Right lobe of liver (tissue), 6 donors: ENCODE measurements around the gene MPDZ. TPM values are rescaled to one million over a fixed set of nuclear protein-coding genes. Genes with fewer than 3 reads are reported as not detected.

Experiments used
- ATAC-seq, 4 donors: fragments of 200-7000 bp; cut with Tn5 transposase; one replicate each; pipeline ENCODE4 v1.9.1; 2020; ENCODE audit warnings: mild to moderate bottlenecking in 4 of 4, moderate library complexity in 4 of 4
- DNase-seq, 3 donors: peaks; one replicate each; pipeline ENCODE4 v3.0.0-alpha.2; 2020
- H3K27ac ChIP-seq, 3 donors: fragments of 200-600 bp; one replicate each; pipeline ENCODE4 v1.8.0; 2022
- H3K27me3 ChIP-seq, 2 donors: fragments of 200-600 bp; one replicate each; pipeline ENCODE4 v1.8.0; 2022
- H3K36me3 ChIP-seq, 4 donors: fragments of 200-600 bp; sonication (generic) in 1 of 4; one replicate each; pipeline versions ENCODE4 v1.5.1 to v1.8.0; 2017 to 2022; ENCODE audit warnings: control low read depth in 1 of 4
- H3K4me1 ChIP-seq, 4 donors: fragments of 200-600 bp; sonication (generic) in 1 of 4; one replicate each; pipeline versions ENCODE4 v1.5.1 to v1.8.0; 2017 to 2022; ENCODE audit warnings: control low read depth in 1 of 4
- H3K4me3 ChIP-seq, 3 donors: fragments of 200-600 bp; one replicate each; pipeline ENCODE4 v1.8.0; 2022
- H3K9me3 ChIP-seq, 4 donors: fragments of 200-600 bp; sonication (generic) in 1 of 4; one replicate each; pipeline versions ENCODE4 v1.5.1 to v1.8.0; 2017 to 2022; ENCODE audit warnings: control low read depth in 1 of 4
- POLR2A ChIP-seq: fragments of 450-650 bp; IDR thresholded peaks from one replicate; pipeline ENCODE4 v1.6.1; 2017; ENCODE audit warnings: antibody characterized with exemption, mild to moderate bottlenecking
- WGBS: methylation state at CpG from one replicate; pipeline ENCODE4 v1.1.6; 2018; ENCODE audit warnings: low coverage, low lambda C conversion rate; ENCODE audit not compliant: insufficient coverage; ENCODE audit errors: missing lambda C conversion rate; 5-methylcytosine and 5-hydroxymethylcytosine counted together
- intact Hi-C, 2 donors: fragments of 100-400 bp; cut with DNase I; formaldehyde crosslinking; loops; one replicate each; pipeline versions ENCODE4 v1.11.2 to v1.14.1; 2022
- total RNA-seq, 6 experiments: library from RNA; depleted of rRNA in 2 of 6; stranded (reverse); fragments of >200 nt in 2 of 6; fragmentation: NEBNext Ultra II Directional in 3 of 6; extraction: Animal tissue kit (Norgen Biotek cat#: 25700) in 3 of 6; gene quantifications; one replicate each; pipeline versions ENCODE4 v1.1.0 to v1.2.4, GENCODE V29; 2016 to 2023
- TF ChIP-seq, protein P1 (sequence below), 4 donors: fragments of 200-600 bp in 3 of 4; fragments of 450-650 bp in 1 of 4; IDR thresholded peaks; one replicate each; pipeline versions ENCODE4 v1.5.1 to v1.8.0; 2016 to 2022; ENCODE audit warnings: antibody characterized with exemption in 4 of 4, mild to moderate bottlenecking in 2 of 4
- donor health status: DM: no; HTN: yes; CAD: no.
- donor health status: DM: no; HTN: no; CAD: no.
- donor health status: DM: no; HTN: no; CAD: no.
- donor health status: DM: no; HTN: yes; CAD: no.
- donor health status: DM: no; HTN: yes; CAD: no.

Gene MPDZ
- total RNA-seq, 6 experiments from 2014 or later = 29.3 to 62.8 (median 49.3) TPM

DNA sequence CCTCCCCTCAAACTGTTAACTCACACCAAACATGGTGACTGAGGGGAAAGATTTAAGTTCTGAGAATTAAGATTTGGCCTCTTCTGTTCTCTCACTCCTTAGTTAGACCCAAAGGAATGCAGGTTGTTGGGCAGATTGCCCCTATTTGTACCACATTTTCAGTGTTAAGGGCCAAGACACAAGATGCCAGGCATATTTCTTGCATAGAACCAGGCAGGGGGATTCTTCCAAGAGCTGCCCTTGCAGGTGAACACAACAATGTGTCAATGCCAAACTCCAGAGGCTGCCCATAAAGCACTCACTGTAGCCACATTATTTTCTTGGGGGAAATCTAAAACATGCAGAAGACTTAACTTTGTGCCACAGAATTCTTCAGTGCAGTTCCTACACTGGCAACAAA, 14.7 kb downstream of the MPDZ start:
- TF ChIP-seq, protein P1, sequence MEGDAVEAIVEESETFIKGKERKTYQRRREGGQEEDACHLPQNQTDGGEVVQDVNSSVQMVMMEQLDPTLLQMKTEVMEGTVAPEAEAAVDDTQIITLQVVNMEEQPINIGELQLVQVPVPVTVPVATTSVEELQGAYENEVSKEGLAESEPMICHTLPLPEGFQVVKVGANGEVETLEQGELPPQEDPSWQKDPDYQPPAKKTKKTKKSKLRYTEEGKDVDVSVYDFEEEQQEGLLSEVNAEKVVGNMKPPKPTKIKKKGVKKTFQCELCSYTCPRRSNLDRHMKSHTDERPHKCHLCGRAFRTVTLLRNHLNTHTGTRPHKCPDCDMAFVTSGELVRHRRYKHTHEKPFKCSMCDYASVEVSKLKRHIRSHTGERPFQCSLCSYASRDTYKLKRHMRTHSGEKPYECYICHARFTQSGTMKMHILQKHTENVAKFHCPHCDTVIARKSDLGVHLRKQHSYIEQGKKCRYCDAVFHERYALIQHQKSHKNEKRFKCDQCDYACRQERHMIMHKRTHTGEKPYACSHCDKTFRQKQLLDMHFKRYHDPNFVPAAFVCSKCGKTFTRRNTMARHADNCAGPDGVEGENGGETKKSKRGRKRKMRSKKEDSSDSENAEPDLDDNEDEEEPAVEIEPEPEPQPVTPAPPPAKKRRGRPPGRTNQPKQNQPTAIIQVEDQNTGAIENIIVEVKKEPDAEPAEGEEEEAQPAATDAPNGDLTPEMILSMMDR (IDR thresholded peaks at IDR 0.05) = no peak
- no peak for TF ChIP-seq POLR2A
- no peaks in the 10 kb centered on the region for H3K9me3 ChIP-seq

DNA sequence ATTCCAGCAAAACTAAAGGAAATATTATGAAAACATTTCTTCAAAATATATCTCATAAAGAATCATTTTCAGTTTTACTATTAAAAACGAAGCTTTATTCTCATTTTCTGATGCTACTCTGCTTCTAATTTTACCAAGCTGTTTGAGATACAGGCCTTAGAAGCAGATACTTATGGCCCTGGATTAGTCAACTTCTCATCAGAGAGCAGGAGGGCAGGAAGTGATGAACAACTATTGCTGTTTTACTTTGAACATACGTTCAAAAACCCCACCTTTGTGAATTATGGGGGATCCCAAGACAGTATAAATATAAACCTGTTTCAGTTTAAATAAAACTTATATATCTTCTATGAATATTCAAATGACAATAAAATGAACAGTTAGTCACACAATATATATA, 16.0 kb downstream of the MPDZ start:
- DNase-seq = no peak
- TF ChIP-seq, protein P1 (IDR thresholded peaks at IDR 0.05) = no peak
- no peak for TF ChIP-seq POLR2A
- H3K36me3 ChIP-seq = no peaks in the 10 kb centered on the region
- ATAC-seq = no peak
- intact Hi-C loops = no loop called here
- no peaks in the 10 kb centered on the region for H3K4me1 ChIP-seq
- no peaks in the 10 kb centered on the region for H3K9me3 ChIP-seq
- H3K4me3 ChIP-seq = no peak overlapping the region
- WGBS = 41% methylated on average over 2 of the region's 2 CpGs
- no peaks in the 10 kb centered on the region for H3K27me3 ChIP-seq
- no peak overlapping the region for H3K27ac ChIP-seq

More for the DNA sequence above, 14.7 kb downstream of the MPDZ start:
- intact Hi-C loops = no loop called here
- no peaks in the 10 kb centered on the region for H3K27me3 ChIP-seq
- H3K4me3 ChIP-seq = no peak overlapping the region
- no peak overlapping the region for H3K27ac ChIP-seq
- ATAC-seq (no peak), DNase-seq (no peak)
- H3K36me3 ChIP-seq = no peaks in the 10 kb centered on the region
- H3K4me1 ChIP-seq = no peaks in the 10 kb centered on the region

DNA sequence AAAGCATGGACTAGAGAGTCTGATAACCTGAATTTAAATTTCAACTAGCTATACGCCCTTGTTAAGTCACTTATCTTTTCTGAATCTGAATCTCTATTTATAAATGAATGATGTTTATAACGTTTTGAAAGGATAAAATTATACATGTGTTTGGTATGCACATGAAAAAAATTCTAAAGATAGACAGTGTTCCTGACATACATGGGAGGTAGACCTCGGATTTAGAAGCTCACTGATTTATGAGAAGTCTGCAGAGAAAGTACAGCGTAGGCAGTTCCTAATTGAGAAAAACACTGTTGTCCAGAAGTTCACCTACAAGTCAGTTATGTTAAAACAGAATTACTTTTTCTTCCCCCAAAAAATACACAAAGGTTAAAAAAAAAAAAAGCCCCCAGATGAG, 26.6 kb downstream of the MPDZ start:
- H3K4me1 ChIP-seq = no peaks in the 10 kb centered on the region
- DNase-seq (no peak), ATAC-seq (no peak)
- H3K36me3 ChIP-seq = no peaks in the 10 kb centered on the region
- intact Hi-C loops = no loop called here
- no peak for TF ChIP-seq POLR2A
- 73% methylated on average over 4 of the region's 4 CpGs for WGBS
- no peak overlapping the region for H3K27ac ChIP-seq
- no peak overlapping the region for H3K4me3 ChIP-seq
- no peaks in the 10 kb centered on the region for H3K27me3 ChIP-seq
- no peaks in the 10 kb centered on the region for H3K9me3 ChIP-seq

DNA sequence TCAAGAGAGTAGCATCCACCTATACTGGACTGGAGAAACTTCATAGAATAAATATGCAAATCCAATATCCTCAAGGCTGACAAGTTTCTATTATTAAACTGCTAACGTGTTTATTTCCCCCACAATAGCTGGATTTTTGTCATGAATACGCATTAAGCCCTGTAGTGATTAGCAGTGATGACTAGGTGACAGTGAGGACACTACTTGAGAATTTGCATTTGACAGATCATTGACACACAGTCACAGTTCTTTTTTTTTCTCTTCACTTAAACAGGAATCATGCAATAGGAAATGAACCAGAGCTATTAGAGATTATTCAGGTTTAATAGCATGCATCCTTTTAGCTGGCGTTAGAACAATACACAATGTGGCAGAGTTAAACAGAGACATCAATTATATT, 35.3 kb downstream of the MPDZ start:
- Histone ChIP-seq H3K9me3 (no peaks in the 10 kb centered on the region), H3K4me3 (no peak overlapping the region), H3K27me3 (no peaks in the 10 kb centered on the region), H3K27ac (no peak overlapping the region), H3K36me3 (no peaks in the 10 kb centered on the region), H3K4me1 (no peaks in the 10 kb centered on the region)
- ATAC-seq (no peak), DNase-seq (no peak)
- intact Hi-C loops = no loop called here
- no peak for TF ChIP-seq POLR2A
- TF ChIP-seq, protein P1 (IDR thresholded peaks at IDR 0.05) = no peak
- WGBS = 84% methylated on average over 3 of the region's 3 CpGs

DNA sequence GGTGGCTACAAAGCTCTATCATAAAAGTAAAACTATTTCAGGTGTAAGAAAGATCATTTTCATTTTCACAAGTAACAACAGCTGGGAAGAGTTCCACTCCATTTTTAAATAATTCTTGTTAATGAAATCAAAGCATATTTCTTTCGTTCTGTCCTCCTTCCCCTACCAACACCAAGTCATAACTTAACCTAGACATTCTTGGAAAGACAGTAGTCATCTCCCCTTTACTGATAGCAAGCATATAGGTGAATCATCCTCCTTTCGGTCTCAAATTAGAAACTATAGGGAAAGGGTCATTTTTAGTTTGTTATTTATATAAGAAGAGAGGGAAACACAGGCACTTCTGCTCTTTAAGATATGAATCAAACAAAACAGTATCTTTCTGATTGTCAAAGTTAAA, 38.2 kb downstream of the MPDZ start:
- TF ChIP-seq, protein P1 (IDR thresholded peaks at IDR 0.05) = no peak
- no peak for TF ChIP-seq POLR2A
- no peaks in the 10 kb centered on the region for H3K9me3 ChIP-seq
- H3K36me3 ChIP-seq = no peaks in the 10 kb centered on the region
- ATAC-seq (no peak), DNase-seq (no peak)
- 96% methylated on average over 2 of the region's 2 CpGs for WGBS
- H3K4me3 ChIP-seq = no peak overlapping the region
- no peak overlapping the region for H3K27ac ChIP-seq
- no peaks in the 10 kb centered on the region for H3K4me1 ChIP-seq
- no peaks in the 10 kb centered on the region for H3K27me3 ChIP-seq
- intact Hi-C loops = no loop called here
